T-cell (primary cell): ENCODE results near the gene C1GALT1. TPM values are rescaled to one million over a fixed set of nuclear protein-coding genes. Genes with fewer than 3 reads are reported as not detected.

ENCODE experiments used
- ATAC-seq, 4 experiments: fragments of 200-7000 bp in 3 of 4; fragments of 150-1000 bp in 1 of 4; cut with Tn5 transposase; replicated peaks in 1 of 4; 1 replicate in 3 of 4; 2 replicates in 1 of 4; pipeline ENCODE4 v1.10.0; 2021; ENCODE audit warnings: moderate library complexity in 3 of 4, mild to moderate bottlenecking in 2 of 4, moderate number of reproducible peaks in 1 of 4
- CTCF ChIA-PET, 2 donors: fragments of 300-600 bp; sonication (Branson Sonifier 250); formaldehyde crosslinking; loops; one replicate each; lab custom pipeline; 2022; ENCODE audit warnings: antibody characterized with exemption in 2 of 2; lab: Charles Lee
- POLR2A ChIA-PET, 2 donors: fragments of 300-600 bp; sonication (Branson Sonifier 250); formaldehyde crosslinking; loops; one replicate each; lab custom pipeline; 2022; ENCODE audit warnings: antibody characterized with exemption in 2 of 2; lab: Charles Lee
- DNase-seq, 35 experiments: peaks; one replicate each; pipeline versions ENCODE4 v3.0.0 to v3.0.0-alpha.2; 2013 to 2023
- H3K27ac ChIP-seq: one replicate; pipeline ENCODE4 v1.5.1; 2013; ENCODE audit warnings: low read length
- H3K27me3 ChIP-seq, 2 experiments: replicated peaks in 1 of 2; 1 replicate in 1 of 2; 2 replicates in 1 of 2; pipeline versions ENCODE4 v1.6.1 to v1.7.0; 2013; ENCODE audit warnings: low read length in 1 of 2, mixed read lengths in 1 of 2; ENCODE audit not compliant: control insufficient read depth in 2 of 2, insufficient read depth in 2 of 2; ENCODE audit errors: extremely low read depth in 1 of 2
- H3K36me3 ChIP-seq, 2 donors: 1 replicate in 1 of 2; 2 replicates in 1 of 2; pipeline versions ENCODE4 v1.6.1 to v1.7.0; 2013; ENCODE audit warnings: low read length in 1 of 2; ENCODE audit not compliant: control insufficient read depth in 2 of 2, insufficient read depth in 1 of 2; ENCODE audit errors: extremely low read depth in 1 of 2
- H3K4me1 ChIP-seq, 2 experiments: 1 replicate in 1 of 2; 2 replicates in 1 of 2; pipeline versions ENCODE4 v1.6.1 to v1.7.0; 2013; ENCODE audit warnings: low read length in 2 of 2, mixed read lengths in 1 of 2; ENCODE audit not compliant: insufficient read depth in 2 of 2, control insufficient read depth in 1 of 2; ENCODE audit errors: extremely low read depth in 1 of 2
- H3K4me3 ChIP-seq, 2 donors: 1 replicate in 1 of 2; 2 replicates in 1 of 2; pipeline versions ENCODE4 v1.5.1 to v1.7.0; 2013; ENCODE audit warnings: mild to moderate bottlenecking in 2 of 2, low read length in 1 of 2, moderate library complexity in 1 of 2; ENCODE audit not compliant: control insufficient read depth in 1 of 2; ENCODE audit errors: extremely low read depth in 1 of 2
- H3K9me3 ChIP-seq: 2 replicates; pipeline ENCODE4 v1.7.0; 2013
- H3K27ac Mint-ChIP-seq, 2 donors: one replicate each; pipeline ENCODE4 v1.8.0; 2020 to 2021; ENCODE audit warnings: mild to moderate bottlenecking in 2 of 2, mixed read lengths in 2 of 2
- H3K27me3 Mint-ChIP-seq, 2 donors: one replicate each; pipeline ENCODE4 v1.8.0; 2021 to 2022; ENCODE audit warnings: mixed read lengths in 2 of 2
- H3K36me3 Mint-ChIP-seq: one replicate; pipeline ENCODE4 v1.8.0; 2021; ENCODE audit warnings: mixed read lengths
- H3K4me1 Mint-ChIP-seq, 3 donors: one replicate each; pipeline ENCODE4 v1.8.0; 2020 to 2022; ENCODE audit warnings: mixed read lengths in 3 of 3, mild to moderate bottlenecking in 1 of 3
- H3K4me3 Mint-ChIP-seq, 3 donors: one replicate each; pipeline ENCODE4 v1.8.0; 2020 to 2022; ENCODE audit warnings: mild to moderate bottlenecking in 3 of 3, mixed read lengths in 3 of 3, moderate library complexity in 3 of 3
- H3K9me3 Mint-ChIP-seq, 3 donors: one replicate each; pipeline ENCODE4 v1.8.0; 2020 to 2022; ENCODE audit warnings: mixed read lengths in 3 of 3
- WGBS: methylation state at CpG from one replicate; pipeline ENCODE4 v1.1.5; 2013; ENCODE audit warnings: missing lambda C conversion rate; ENCODE audit not compliant: insufficient coverage; 5-methylcytosine and 5-hydroxymethylcytosine counted together
- total RNA-seq, 35 experiments: library from RNA in 6 of 35; stranded (reverse) in 6 of 35; fragments of 120-200 nt in 1 of 35; gene quantifications; one replicate each; pipeline versions ENCODE4 v1.2.1 to v1.2.4 and lab custom pipeline; 2013 to 2026

C1GALT1 gene
- total RNA-seq, 5 donors from 2014 or later (not counting 1 experiment from before 2014, with no cell fraction given), result 32.9 to 45.0 (median 44.0) TPM

DNA sequence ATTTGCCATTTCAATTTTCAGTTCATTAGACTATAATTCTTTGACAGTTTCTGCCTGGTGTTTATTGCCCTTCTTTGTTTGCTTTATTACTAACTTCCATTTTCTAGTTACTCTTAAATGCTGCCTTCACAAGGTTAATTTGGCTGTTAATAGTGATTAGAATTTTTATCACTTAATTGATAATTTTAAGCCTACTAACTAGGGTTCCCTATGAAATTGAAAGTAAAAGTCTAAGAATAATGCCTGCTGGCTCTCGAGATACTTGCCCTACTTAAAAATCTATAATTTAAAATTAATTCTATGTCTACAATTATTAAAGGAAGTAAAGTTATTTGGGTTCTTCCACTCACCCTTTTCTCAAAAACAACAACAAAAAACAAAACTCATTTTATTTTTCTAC lies 65.3 kb downstream of the C1GALT1 start:
- H3K36me3 ChIP-seq, result peaks cover 0 to 6% of the 10 kb centered on the region in 2 donors
- H3K36me3 Mint-ChIP-seq, result peaks cover 42% of the 10 kb centered on the region
- H3K4me3 ChIP-seq, result no peak overlapping the region
- POLR2A ChIA-PET, result no interaction called here
- H3K4me1 Mint-ChIP-seq, result peaks cover 29 to 44% (median 34%) of the 10 kb centered on the region in 3 donors
- H3K27ac Mint-ChIP-seq, result peak overlapping the region in 1 of 2 donors; percentile 48
- no peaks in the 10 kb centered on the region for H3K4me1 ChIP-seq
- H3K4me3 Mint-ChIP-seq, result peak overlapping the region; percentile 24 to 47 (median 46)
- H3K27ac ChIP-seq, result no peak overlapping the region
- CTCF ChIA-PET, result no interaction called here
- WGBS, result no CpG with 5 or more reads among the region's 1 CpG
- DNase-seq (no peak), ATAC-seq (no peak)
- no peaks in the 10 kb centered on the region for H3K27me3 ChIP-seq
- H3K9me3 ChIP-seq, result no peaks in the 10 kb centered on the region
- no peaks in the 10 kb centered on the region for H3K27me3 Mint-ChIP-seq
- no peaks in the 10 kb centered on the region for H3K9me3 Mint-ChIP-seq

DNA sequence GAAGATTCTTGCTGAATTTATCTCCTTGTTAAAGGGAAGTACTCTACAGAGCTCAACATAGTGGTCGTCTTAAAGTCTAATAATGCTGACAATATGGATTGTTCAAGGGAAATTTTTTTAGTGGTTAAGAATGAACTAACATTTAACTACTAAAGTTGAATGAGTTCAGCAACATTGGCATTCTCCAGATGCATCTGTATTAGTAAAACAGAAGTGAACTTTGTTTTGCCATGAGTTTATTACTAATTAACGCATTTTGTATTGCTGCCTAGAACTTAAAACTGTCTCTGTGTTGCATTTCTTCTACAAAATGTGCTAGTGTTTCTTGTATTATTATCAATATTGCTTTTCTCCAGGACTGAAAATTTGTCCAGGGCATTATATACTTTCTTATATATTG lies 67.5 kb downstream of the C1GALT1 start:
- Histone ChIP-seq H3K27ac (no peak overlapping the region), H3K4me1 (no peaks in the 10 kb centered on the region), H3K9me3 (no peaks in the 10 kb centered on the region), H3K27me3 (no peaks in the 10 kb centered on the region), H3K4me3 (no peak overlapping the region), H3K36me3 (no peaks in the 10 kb centered on the region)
- CTCF ChIA-PET, result no interaction called here
- Mint-ChIP-seq H3K9me3 (no peaks in the 10 kb centered on the region), H3K27me3 (no peaks in the 10 kb centered on the region), H3K27ac (no peak overlapping the region), H3K4me3 (no peak overlapping the region), H3K4me1 (peaks cover 19 to 41% (median 39%) of the 10 kb centered on the region in 3 donors), H3K36me3 (peaks cover 36% of the 10 kb centered on the region)
- ATAC-seq, result no peak
- no peak for DNase-seq
- POLR2A ChIA-PET, result no interaction called here
- WGBS, result 80% methylated on average over 1 of the region's 2 CpGs

DNA sequence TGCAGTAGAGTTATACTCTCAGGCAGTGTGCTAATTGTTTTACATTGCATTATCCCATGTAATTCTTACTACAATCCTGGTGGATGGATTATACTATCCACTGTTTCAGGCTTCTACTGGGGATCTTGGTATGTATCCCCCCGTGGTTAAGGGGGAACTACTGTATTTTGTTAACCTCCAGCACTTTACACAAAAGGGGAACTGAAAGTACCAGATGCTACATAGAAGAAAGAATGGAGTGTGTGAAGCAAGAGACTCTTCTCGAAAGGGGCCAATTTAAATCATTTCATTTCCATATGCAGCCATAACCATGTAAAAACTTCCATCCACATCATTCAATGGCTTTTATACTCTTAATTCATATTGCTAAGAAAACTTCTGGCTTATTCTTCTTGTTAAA lies 69.4 kb downstream of the C1GALT1 start:
- WGBS, result no CpG with 5 or more reads among the region's 2 CpGs
- H3K27me3 ChIP-seq, result no peaks in the 10 kb centered on the region
- H3K36me3 ChIP-seq, result no peaks in the 10 kb centered on the region
- ATAC-seq, result no peak
- no peak overlapping the region for H3K4me3 Mint-ChIP-seq
- H3K9me3 Mint-ChIP-seq, result no peaks in the 10 kb centered on the region
- H3K27ac Mint-ChIP-seq, result peak overlapping the region in 1 of 2 donors; percentile 61
- ChIA-PET POLR2A (no interaction called here), CTCF (interaction anchor here in 1 of 2 donors (0.6 kb wide), 1 partner anchor 41 kb away, joined by 3 read pairs; no protein-coding TSS in a partner anchor)
- H3K27me3 Mint-ChIP-seq, result no peaks in the 10 kb centered on the region
- no peak overlapping the region for H3K4me3 ChIP-seq
- H3K9me3 ChIP-seq, result no peaks in the 10 kb centered on the region
- DNase-seq, result no peak
- H3K4me1 ChIP-seq, result no peaks in the 10 kb centered on the region
- peaks cover 27% of the 10 kb centered on the region for H3K36me3 Mint-ChIP-seq
- peaks cover 13 to 39% (median 31%) of the 10 kb centered on the region in 3 donors for H3K4me1 Mint-ChIP-seq
- no peak overlapping the region for H3K27ac ChIP-seq

DNA sequence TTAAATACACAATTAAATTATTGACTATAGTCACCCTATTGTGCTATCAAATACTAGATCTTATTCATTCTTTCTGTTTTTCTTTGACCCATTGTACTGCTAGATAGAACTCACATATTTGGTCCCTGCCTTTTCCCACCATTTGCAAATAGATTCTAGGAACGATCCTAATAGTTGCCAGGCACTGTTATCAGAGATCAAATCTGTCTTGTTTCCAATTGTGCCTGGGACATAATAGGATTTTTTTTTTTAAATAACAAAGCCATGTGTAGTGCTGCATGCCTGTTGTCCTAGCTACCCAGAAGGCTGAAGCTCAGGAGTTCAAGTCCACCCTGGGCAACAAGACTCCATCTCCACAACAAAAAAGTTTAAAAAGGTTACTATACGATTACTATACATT lies 72.0 kb downstream of the C1GALT1 start:
- H3K9me3 ChIP-seq, result no peaks in the 10 kb centered on the region
- H3K36me3 ChIP-seq, result no peaks in the 10 kb centered on the region
- H3K9me3 Mint-ChIP-seq, result no peaks in the 10 kb centered on the region
- H3K4me3 ChIP-seq, result no peak overlapping the region
- ATAC-seq (no peak), DNase-seq (no peak)
- peak overlapping the region; percentile 19 to 42 for H3K27ac Mint-ChIP-seq
- no peaks in the 10 kb centered on the region for H3K27me3 Mint-ChIP-seq
- no peak overlapping the region for H3K4me3 Mint-ChIP-seq
- CTCF ChIA-PET, result no interaction called here
- no CpG with 5 or more reads among the region's 2 CpGs for WGBS
- H3K4me1 ChIP-seq, result peaks cover 11 to 12% of the 10 kb centered on the region in 2 experiments
- H3K27ac ChIP-seq, result no peak overlapping the region
- no peaks in the 10 kb centered on the region for H3K27me3 ChIP-seq
- POLR2A ChIA-PET, result interaction anchor here in 1 of 2 donors (0.6 kb wide), 1 partner anchor 80 kb away, joined by 3 read pairs; no protein-coding TSS in a partner anchor
- peaks cover 23 to 52% (median 40%) of the 10 kb centered on the region in 3 donors for H3K4me1 Mint-ChIP-seq
- H3K36me3 Mint-ChIP-seq, result peaks cover 27% of the 10 kb centered on the region

DNA sequence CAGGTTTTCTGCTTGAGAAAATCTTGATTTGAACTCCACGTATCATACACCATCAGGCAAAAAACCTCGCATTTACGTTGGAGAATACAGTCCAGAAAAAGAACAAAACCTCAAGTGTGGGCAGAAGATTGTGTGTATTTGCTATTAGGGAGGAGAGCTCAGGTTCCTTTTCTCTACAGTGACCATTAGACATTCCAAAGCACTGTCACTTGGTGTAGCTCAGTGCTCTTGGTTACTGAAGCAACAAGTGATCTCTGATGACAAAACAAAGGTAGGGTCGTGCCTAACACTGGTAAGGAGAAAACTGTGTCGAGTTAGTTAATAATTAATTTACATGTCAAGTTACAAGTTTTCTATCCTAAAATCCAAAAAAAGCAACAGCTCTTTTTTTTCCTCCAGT lies 72.6 kb downstream of the C1GALT1 start:
- H3K9me3 ChIP-seq, result no peaks in the 10 kb centered on the region
- DNase-seq, result no peak
- Mint-ChIP-seq H3K4me3 (no peak overlapping the region), H3K9me3 (no peaks in the 10 kb centered on the region), H3K36me3 (peaks cover 27% of the 10 kb centered on the region), H3K27me3 (no peaks in the 10 kb centered on the region), H3K4me1 (peaks cover 29 to 57% (median 46%) of the 10 kb centered on the region in 3 donors), H3K27ac (peak overlapping the region; percentile 69 to 74)
- no peaks in the 10 kb centered on the region for H3K27me3 ChIP-seq
- POLR2A ChIA-PET, result no interaction called here
- H3K27ac ChIP-seq, result no peak overlapping the region
- CTCF ChIA-PET, result interaction anchor here in 1 of 2 donors (0.5 to 0.6 kb wide), 2 partner anchors 13 to 68 kb away, joined by 3 read pairs; no protein-coding TSS in a partner anchor
- no peaks in the 10 kb centered on the region for H3K36me3 ChIP-seq
- H3K4me1 ChIP-seq, result peaks cover 14 to 17% of the 10 kb centered on the region in 2 experiments
- ATAC-seq, result no peak
- WGBS, result no CpG with 5 or more reads among the region's 5 CpGs
- no peak overlapping the region for H3K4me3 ChIP-seq

DNA sequence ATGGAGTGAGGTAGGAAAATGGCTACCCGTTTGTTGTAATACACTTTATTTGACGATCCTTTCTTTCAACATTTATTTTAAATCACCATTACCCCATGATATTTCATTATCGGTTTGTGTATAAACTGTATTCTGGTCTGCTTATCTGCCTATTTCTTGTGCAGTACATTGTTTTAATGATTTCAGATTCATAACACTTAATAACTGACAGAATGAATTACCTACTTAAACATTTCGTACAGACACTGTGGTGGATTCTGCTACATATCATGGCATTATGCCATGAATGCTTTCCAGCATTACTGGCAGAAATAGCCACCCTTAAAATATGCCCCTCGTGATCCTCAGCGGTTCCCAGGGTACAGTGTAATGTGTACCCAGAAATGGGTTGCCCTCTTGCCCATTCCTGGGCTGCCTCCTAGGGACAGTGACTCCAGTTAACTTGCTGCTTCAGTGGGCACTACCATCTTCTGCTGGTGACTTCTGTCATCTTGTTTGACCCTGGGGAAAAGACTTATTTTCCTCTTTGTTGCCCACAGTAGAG lies 74.5 kb downstream of the C1GALT1 start:
- Histone ChIP-seq H3K27me3 (no peaks in the 10 kb centered on the region), H3K9me3 (no peaks in the 10 kb centered on the region), H3K27ac (peak overlapping the region; percentile 94), H3K4me3 (no peak overlapping the region), H3K4me1 (peaks cover 14 to 23% of the 10 kb centered on the region in 2 experiments), H3K36me3 (no peaks in the 10 kb centered on the region)
- Mint-ChIP-seq H3K36me3 (peaks cover 17% of the 10 kb centered on the region), H3K27ac (peak overlapping the region; percentile 83 to 91), H3K4me1 (peaks cover 38 to 56% (median 48%) of the 10 kb centered on the region in 3 donors), H3K4me3 (no peak overlapping the region), H3K9me3 (peaks cover 0 to 9% (median 4%) of the 10 kb centered on the region in 3 donors), H3K27me3 (no peaks in the 10 kb centered on the region)
- DNase-seq (no peak), ATAC-seq (no peak)
- ChIA-PET POLR2A (no interaction called here), CTCF (no interaction called here)
- 100% methylated on average over 2 of the region's 6 CpGs for WGBS
